Mucosa of descending colon (tissue), 3 donors: Measurements from ENCODE around the gene CCDC9. TPM values are rescaled to one million over a fixed set of nuclear protein-coding genes. Genes with fewer than 3 reads are reported as not detected.

Experiments used
- ATAC-seq: fragments of 200-7000 bp; cut with Tn5 transposase; one replicate; pipeline ENCODE4 v1.9.1; 2020; ENCODE audit warnings: mild to moderate bottlenecking, moderate library complexity
- DNase-seq, 3 donors: peaks; one replicate each; pipeline ENCODE4 v3.0.0-alpha.2; 2020
- H3K36me3 ChIP-seq: fragments of 200-600 bp; one replicate; pipeline ENCODE4 v1.8.0; 2021; ENCODE audit warnings: low read depth, mild to moderate bottlenecking
- H3K4me1 ChIP-seq: fragments of 200-600 bp; one replicate; pipeline ENCODE4 v1.8.0; 2021; ENCODE audit warnings: low read depth, mild to moderate bottlenecking
- H3K4me3 ChIP-seq: fragments of 200-600 bp; one replicate; pipeline ENCODE4 v1.8.0; 2021; ENCODE audit warnings: mild to moderate bottlenecking
- H3K9me3 ChIP-seq: fragments of 200-600 bp; one replicate; pipeline ENCODE4 v1.8.0; 2021; ENCODE audit warnings: mild to moderate bottlenecking
- intact Hi-C, 2 donors: fragments of 100-400 bp; cut with DNase I in 1 of 2; cut with micrococcal nuclease in 1 of 2; formaldehyde crosslinking; loops; one replicate each; pipeline versions ENCODE4 v1.11.0 to v1.11.1; 2022; cut with DNase I, micrococcal nuclease
- microRNA-seq: library from miRNA; unstranded; fragments of <30 nt; microRNA quantifications from one replicate; pipeline ENCODE4, GENCODE V29; 2019
- total RNA-seq, 3 donors: library from RNA; stranded (reverse); fragmentation: NEBNext Ultra II Directional in 2 of 3; extraction: Animal tissue kit (Norgen Biotek cat#: 25700) in 2 of 3; gene quantifications; one replicate each; pipeline versions ENCODE4 v1.2.1 to v1.2.4, GENCODE V29; 2021 to 2023
- TF ChIP-seq, protein P1 (sequence below): fragments of 200-600 bp; IDR thresholded peaks from one replicate; pipeline ENCODE4 v1.8.0; 2022; ENCODE audit warnings: antibody characterized with exemption, mild to moderate bottlenecking
- donor health status: DM: no; HTN: no; CAD: no; lungs with moderate emphysema.
- donor health status: DM: no; HTN: no; CAD: no.
- donor health status: DM: no; HTN: yes; CAD: no.

The CCDC9 gene
- total RNA-seq, 3 donors from 2014 or later: 33.3 to 46.9 (median 38.7) TPM

DNA sequence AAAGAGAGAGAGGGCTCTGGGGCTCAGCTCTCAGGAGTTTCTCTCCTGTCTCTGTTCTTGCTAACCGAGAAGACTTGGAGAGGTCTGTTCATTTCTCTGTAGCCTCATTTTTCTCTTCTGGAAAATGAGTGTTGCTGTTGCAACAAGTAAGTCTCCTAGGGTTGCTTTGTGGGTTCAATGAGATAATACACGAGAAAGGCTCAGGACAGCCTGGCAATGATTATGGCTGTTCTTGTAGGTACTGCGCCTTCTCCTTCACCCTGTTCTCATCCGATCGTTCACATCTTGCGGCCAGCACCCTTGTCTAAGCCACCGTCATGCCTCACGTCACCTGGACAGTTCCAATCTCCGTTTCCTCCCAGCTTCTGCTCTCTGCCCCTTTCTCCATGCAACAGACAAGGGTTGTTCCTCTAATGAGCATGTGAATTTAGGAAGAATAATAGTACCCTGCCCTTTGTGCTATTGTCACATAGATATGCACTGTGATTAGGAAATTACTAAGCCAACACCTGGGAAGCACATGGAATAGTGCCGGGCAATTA, 57.5 kb downstream of the CCDC9 start:
- Histone ChIP-seq H3K4me1 (no peaks in the 10 kb centered on the region), H3K4me3 (no peak overlapping the region), H3K36me3 (no peaks in the 10 kb centered on the region), H3K9me3 (no peaks in the 10 kb centered on the region)
- intact Hi-C loops: no loop called here
- TF ChIP-seq, protein P1, sequence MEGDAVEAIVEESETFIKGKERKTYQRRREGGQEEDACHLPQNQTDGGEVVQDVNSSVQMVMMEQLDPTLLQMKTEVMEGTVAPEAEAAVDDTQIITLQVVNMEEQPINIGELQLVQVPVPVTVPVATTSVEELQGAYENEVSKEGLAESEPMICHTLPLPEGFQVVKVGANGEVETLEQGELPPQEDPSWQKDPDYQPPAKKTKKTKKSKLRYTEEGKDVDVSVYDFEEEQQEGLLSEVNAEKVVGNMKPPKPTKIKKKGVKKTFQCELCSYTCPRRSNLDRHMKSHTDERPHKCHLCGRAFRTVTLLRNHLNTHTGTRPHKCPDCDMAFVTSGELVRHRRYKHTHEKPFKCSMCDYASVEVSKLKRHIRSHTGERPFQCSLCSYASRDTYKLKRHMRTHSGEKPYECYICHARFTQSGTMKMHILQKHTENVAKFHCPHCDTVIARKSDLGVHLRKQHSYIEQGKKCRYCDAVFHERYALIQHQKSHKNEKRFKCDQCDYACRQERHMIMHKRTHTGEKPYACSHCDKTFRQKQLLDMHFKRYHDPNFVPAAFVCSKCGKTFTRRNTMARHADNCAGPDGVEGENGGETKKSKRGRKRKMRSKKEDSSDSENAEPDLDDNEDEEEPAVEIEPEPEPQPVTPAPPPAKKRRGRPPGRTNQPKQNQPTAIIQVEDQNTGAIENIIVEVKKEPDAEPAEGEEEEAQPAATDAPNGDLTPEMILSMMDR: no peak
- ATAC-seq (no peak), DNase-seq (no peak)

- DNase-seq (peak in 1 of 3 donors; percentile 23), ATAC-seq (peak; percentile 84)
- Histone ChIP-seq H3K4me3 (no peak overlapping the region), H3K9me3 (no peaks in the 10 kb centered on the region), H3K4me1 (no peaks in the 10 kb centered on the region), H3K36me3 (no peaks in the 10 kb centered on the region)
- intact Hi-C loops: no loop called here
- TF ChIP-seq, protein P1: no peak
Measured at GRCh38 chr19:47315125-47315821, 58.9 kb downstream of the CCDC9 start.

DNA sequence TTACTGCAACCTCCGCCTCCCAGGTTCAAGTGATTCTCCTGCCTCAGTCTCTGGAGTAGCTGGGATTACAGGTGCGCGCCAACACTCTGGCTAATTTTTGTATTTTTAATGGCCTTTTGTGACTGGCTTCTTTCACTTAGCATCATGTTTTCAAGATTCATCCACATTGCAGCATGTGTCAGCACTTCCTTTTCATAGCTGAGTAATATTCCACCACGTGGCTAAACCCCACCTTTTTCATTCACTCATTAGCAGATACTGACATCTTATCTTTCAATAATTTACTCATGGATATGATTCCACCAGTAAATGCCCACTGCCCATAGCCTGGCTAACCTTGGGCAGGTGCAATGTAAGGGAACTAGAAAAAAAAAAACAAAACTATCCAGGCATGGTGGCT, 60.2 kb downstream of the CCDC9 start:
- no peaks in the 10 kb centered on the region for H3K9me3 ChIP-seq
- TF ChIP-seq, protein P1: no peak
- no peaks in the 10 kb centered on the region for H3K36me3 ChIP-seq
- no peak overlapping the region for H3K4me3 ChIP-seq
- intact Hi-C loops: no loop called here
- H3K4me1 ChIP-seq: no peaks in the 10 kb centered on the region
- ATAC-seq (no peak), DNase-seq (no peak)

- DNase-seq (no peak), ATAC-seq (no peak)
- Histone ChIP-seq H3K36me3 (no peaks in the 10 kb centered on the region), H3K4me1 (no peaks in the 10 kb centered on the region), H3K9me3 (no peaks in the 10 kb centered on the region), H3K4me3 (no peak overlapping the region)
- TF ChIP-seq, protein P1: no peak
- intact Hi-C loops: no loop called here
Measured at GRCh38 chr19:47319923-47320871, 63.9 kb downstream of the CCDC9 start.

Small RNA genes lying within 50 kb of the gene (microRNA-seq; reads per million reads assigned to microRNA genes)
- gene MIR3190: not detected
- gene MIR3191: not detected

Other genes with a start within 250 kb of the CCDC9 start
- 1 to 10 TPM in 1 of 3 donors, under 1 TPM in 1, not detected in 1; 0.31 to 1.1 TPM for gene NPAS1, start 236.7 kb upstream of the CCDC9 start, total RNA-seq
- gene TMEM160, start 207.9 kb upstream of the CCDC9 start, total RNA-seq: 10 to 100 TPM; 23.8 to 32.8 (median 25.9) TPM
- gene ZC3H4, start 142.7 kb upstream of the CCDC9 start, total RNA-seq: 10 to 100 TPM; 44.4 to 53.4 (median 52.8) TPM
- 100 to 1,000 TPM in 1 of 3 donors, 10 to 100 TPM in 2; 41.7 to 133 (median 66.4) TPM for gene SAE1, start 125.7 kb upstream of the CCDC9 start, total RNA-seq
- 10 to 100 TPM; 18.3 to 24.9 (median 22.8) TPM for gene BBC3, start 25.3 kb upstream of the CCDC9 start, total RNA-seq
- 10 to 100 TPM; 14.7 to 28.9 (median 16.7) TPM for gene INAFM1, start 18.4 kb downstream of the CCDC9 start, total RNA-seq
- gene C5AR1, start 53.3 kb downstream of the CCDC9 start, total RNA-seq: 10 to 100 TPM in 1 of 3 donors, 1 to 10 TPM in 2; 5.1 to 13.5 (median 7.9) TPM
- 1 to 10 TPM in 2 of 3 donors, under 1 TPM in 1; 0.29 to 1.6 (median 1.4) TPM for gene C5AR2, start 75.7 kb downstream of the CCDC9 start, total RNA-seq
- gene DHX34, start 92.8 kb downstream of the CCDC9 start, total RNA-seq: 10 to 100 TPM in 2 of 3 donors, 1 to 10 TPM in 1; 8.7 to 12.3 (median 11.0) TPM
- 10 to 100 TPM in 1 of 3 donors, 1 to 10 TPM in 2; 2.1 to 11.6 (median 4.2) TPM for gene MEIS3, start 163.0 kb downstream of the CCDC9 start, total RNA-seq
- 10 to 100 TPM in 1 of 3 donors, 1 to 10 TPM in 1, under 1 TPM in 1; 0.75 to 17.5 (median 2.1) TPM for gene SLC8A2, start 215.4 kb downstream of the CCDC9 start, total RNA-seq
- gene KPTN, start 227.7 kb downstream of the CCDC9 start, total RNA-seq: 1 to 10 TPM; 5.5 to 8.9 (median 8.9) TPM